SU-DHL-6 (cell line): Measurements from ENCODE around the gene C11orf86.

Experiments used
- CTCF ChIP-seq: fragments of 200-600 bp; sonication (generic); IDR thresholded peaks from one replicate; pipeline ENCODE4 v1.5.1; 2017; ENCODE audit warnings: antibody characterized with exemption, mild to moderate bottlenecking, low read length, moderate library complexity; ENCODE audit not compliant: insufficient read depth, poor library complexity, severe bottlenecking
- EZH2phosphoT487 ChIP-seq: fragments of 200-600 bp; sonication (generic), shearing (Covaris generic); conservative IDR thresholded peaks from 2 replicates; pipeline ENCODE4 v1.6.1; 2018; ENCODE audit warnings: mild to moderate bottlenecking, antibody characterized with exemption, low read length, moderate library complexity, mixed read lengths

GRCh38 chr11:66987924-66988637, 13.0 kb downstream of the C11orf86 start:
- TF ChIP-seq EZH2phosphoT487 (no peak), CTCF (no peak)
